Measurements from ENCODE around the gene NMT2.

DNA sequence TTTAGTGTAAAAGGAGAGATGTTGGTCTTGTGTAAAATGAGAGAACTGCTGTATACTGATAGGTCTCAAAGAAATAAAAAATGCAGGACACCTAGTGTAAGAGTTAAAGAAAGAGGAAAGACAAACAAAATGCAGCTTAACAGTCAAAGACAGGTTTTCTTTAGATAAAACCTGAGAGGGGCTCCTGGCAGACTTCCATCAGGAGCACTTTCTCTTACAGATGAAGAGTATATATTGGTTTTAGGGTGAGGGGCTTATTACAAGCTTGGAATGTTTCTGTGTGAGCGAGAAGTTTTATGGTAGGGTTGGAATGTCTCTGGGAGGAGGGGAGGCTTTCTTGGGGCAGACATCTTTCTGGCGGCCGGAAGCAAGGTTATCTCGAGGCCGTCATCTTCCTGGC is 96.1 kb downstream of the NMT2 start:
- TF ChIP-seq, protein P1, sequence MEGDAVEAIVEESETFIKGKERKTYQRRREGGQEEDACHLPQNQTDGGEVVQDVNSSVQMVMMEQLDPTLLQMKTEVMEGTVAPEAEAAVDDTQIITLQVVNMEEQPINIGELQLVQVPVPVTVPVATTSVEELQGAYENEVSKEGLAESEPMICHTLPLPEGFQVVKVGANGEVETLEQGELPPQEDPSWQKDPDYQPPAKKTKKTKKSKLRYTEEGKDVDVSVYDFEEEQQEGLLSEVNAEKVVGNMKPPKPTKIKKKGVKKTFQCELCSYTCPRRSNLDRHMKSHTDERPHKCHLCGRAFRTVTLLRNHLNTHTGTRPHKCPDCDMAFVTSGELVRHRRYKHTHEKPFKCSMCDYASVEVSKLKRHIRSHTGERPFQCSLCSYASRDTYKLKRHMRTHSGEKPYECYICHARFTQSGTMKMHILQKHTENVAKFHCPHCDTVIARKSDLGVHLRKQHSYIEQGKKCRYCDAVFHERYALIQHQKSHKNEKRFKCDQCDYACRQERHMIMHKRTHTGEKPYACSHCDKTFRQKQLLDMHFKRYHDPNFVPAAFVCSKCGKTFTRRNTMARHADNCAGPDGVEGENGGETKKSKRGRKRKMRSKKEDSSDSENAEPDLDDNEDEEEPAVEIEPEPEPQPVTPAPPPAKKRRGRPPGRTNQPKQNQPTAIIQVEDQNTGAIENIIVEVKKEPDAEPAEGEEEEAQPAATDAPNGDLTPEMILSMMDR (conservative IDR thresholded peaks at IDR 0.05 in 1 of 2, IDR thresholded peaks at IDR 0.05 in 1 of 2; ENCODE audit: low read depth in 1 of 2, low read length in 2 of 2), result no peak
- no peak for TF ChIP-seq EZH2 (IDR thresholded peaks at IDR 0.05; ENCODE audit: low read length, missing control alignments)

Data from fibroblast of lung (primary cell).